Osteocyte (in vitro differentiated cells): ENCODE measurements around the gene GUK1. TPM values are rescaled to one million over a fixed set of nuclear protein-coding genes. Genes with fewer than 3 reads are reported as not detected.

Source experiments
- DNase-seq: peaks from one replicate; pipeline ENCODE4 v3.0.0; 2021; ENCODE audit warnings: mixed read lengths; ENCODE audit not compliant: unreplicated experiment; ENCODE audit errors: extremely low spot score
- H3K27ac Mint-ChIP-seq: one replicate; pipeline ENCODE4 v1.8.0; 2021; ENCODE audit warnings: mild to moderate bottlenecking, mixed read lengths; ENCODE audit not compliant: unreplicated experiment
- H3K27me3 Mint-ChIP-seq: one replicate; pipeline ENCODE4 v1.8.0; 2021; ENCODE audit warnings: mixed read lengths; ENCODE audit not compliant: unreplicated experiment
- H3K36me3 Mint-ChIP-seq: one replicate; pipeline ENCODE4 v1.8.0; 2021; ENCODE audit warnings: mixed read lengths; ENCODE audit not compliant: unreplicated experiment
- H3K4me1 Mint-ChIP-seq: one replicate; pipeline ENCODE4 v1.8.0; 2021; ENCODE audit warnings: mixed read lengths; ENCODE audit not compliant: unreplicated experiment
- H3K4me3 Mint-ChIP-seq: one replicate; pipeline ENCODE4 v1.8.0; 2021; ENCODE audit warnings: mild to moderate bottlenecking, moderate library complexity, mixed read lengths; ENCODE audit not compliant: unreplicated experiment
- H3K9me3 Mint-ChIP-seq: one replicate; pipeline ENCODE4 v1.8.0; 2021; ENCODE audit warnings: mixed read lengths; ENCODE audit not compliant: unreplicated experiment
- total RNA-seq: library from RNA; stranded (reverse); gene quantifications from 2 replicates; pipeline ENCODE4 v1.2.1, GENCODE V29; 2021
- TF ChIP-seq, protein P1 (sequence below): fragments of 200-600 bp; sonication (generic); IDR thresholded peaks from 2 replicates; pipeline ENCODE4 v1.5.0; 2021; ENCODE audit warnings: antibody characterized with exemption, mild to moderate bottlenecking, moderate library complexity

GUK1 gene
- total RNA-seq, 1 donor from 2014 or later, result 166 TPM

- no peak for DNase-seq
- Mint-ChIP-seq H3K36me3 (no peaks in the 10 kb centered on the region), H3K4me3 (no peak overlapping the region), H3K9me3 (no peaks in the 10 kb centered on the region), H3K27ac (peak overlapping the region; percentile 97), H3K4me1 (peaks cover 20% of the 10 kb centered on the region), H3K27me3 (no peaks in the 10 kb centered on the region)
- TF ChIP-seq, protein P1, sequence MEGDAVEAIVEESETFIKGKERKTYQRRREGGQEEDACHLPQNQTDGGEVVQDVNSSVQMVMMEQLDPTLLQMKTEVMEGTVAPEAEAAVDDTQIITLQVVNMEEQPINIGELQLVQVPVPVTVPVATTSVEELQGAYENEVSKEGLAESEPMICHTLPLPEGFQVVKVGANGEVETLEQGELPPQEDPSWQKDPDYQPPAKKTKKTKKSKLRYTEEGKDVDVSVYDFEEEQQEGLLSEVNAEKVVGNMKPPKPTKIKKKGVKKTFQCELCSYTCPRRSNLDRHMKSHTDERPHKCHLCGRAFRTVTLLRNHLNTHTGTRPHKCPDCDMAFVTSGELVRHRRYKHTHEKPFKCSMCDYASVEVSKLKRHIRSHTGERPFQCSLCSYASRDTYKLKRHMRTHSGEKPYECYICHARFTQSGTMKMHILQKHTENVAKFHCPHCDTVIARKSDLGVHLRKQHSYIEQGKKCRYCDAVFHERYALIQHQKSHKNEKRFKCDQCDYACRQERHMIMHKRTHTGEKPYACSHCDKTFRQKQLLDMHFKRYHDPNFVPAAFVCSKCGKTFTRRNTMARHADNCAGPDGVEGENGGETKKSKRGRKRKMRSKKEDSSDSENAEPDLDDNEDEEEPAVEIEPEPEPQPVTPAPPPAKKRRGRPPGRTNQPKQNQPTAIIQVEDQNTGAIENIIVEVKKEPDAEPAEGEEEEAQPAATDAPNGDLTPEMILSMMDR, result no peak
Measured at GRCh38 chr1:228163776-228164519, 23.9 kb downstream of the GUK1 start.

DNA sequence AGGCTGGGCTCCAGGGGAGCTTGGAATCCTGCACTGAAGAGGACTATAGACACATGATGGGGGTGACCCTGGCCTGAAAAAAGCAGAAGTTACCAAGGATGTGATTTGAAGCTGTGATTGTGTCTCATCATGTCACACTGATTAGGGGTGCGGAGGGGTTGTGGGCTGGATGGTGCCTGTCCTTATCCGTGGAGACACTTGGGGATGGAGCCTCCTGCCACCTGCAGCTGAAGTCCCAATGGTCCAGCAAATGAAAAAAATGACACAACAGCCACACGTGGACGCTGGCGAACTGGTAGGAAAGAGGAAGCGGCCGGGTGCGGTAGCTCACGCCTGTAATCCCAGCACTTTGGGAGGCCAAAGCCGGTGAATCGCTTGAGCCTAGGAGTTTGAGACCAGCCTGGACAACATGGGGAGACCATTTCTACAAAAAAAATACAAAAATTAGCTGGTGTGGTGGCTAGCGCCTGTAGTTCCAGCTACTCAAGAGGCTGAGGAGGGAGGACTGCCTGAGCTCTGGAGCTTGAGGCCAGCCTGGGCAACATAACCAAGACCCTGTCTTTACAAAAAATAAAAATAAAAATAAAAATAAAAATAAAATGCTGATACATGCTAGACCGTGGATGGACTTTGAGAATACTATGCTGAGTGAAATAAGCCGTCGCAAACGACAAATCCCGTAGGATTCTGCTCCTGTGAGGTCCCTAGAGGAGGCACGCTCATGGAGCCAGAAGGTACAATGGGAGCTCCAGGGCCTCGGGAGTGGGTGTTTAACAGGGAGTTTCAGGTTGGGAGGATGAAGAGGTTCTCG is 24.7 kb downstream of the GUK1 start:
- H3K36me3 Mint-ChIP-seq, result no peaks in the 10 kb centered on the region
- peak overlapping the region; percentile 97 for H3K27ac Mint-ChIP-seq
- TF ChIP-seq, protein P1, result no peak
- peak overlapping the region; percentile 92 for H3K4me3 Mint-ChIP-seq
- H3K4me1 Mint-ChIP-seq, result peaks cover 22% of the 10 kb centered on the region
- no peaks in the 10 kb centered on the region for H3K27me3 Mint-ChIP-seq
- DNase-seq, result no peak
- H3K9me3 Mint-ChIP-seq, result no peaks in the 10 kb centered on the region

DNA sequence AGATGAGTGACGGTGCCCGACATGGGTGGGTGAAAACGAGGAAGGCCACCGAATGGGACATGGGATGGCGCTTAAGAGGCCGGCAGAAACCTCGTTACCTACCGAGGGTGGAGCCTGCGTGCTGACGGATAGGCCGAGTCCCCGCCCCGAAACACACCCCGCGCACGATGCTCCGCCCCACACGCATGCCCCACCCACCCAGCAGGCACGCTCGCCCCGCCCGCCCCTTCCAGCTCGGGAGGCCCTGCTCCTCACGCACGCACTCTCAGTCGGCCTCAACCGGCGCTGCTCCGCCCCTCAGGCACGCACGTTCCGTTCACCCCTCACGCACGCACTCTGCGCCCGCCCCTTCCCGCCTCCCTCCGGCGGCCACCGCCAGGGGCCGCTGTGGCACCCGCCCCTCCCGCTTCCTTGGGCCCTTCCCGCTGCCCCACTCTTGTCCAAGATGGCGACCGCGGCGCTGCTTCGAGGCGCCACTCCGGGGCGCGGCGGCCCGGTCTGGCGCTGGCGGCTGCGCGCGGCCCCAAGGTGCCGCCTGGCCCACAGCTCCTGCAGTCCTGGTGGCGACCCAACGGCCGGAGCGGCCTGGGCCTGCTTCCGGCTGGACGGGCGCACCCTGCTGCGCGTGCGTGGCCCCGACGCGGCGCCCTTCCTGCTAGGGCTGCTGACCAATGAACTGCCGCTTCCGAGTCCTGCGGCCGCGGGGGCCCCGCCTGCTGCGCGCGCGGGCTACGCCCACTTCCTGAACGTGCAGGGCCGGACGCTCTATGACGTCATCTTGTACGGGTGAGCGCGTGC is 25.5 kb downstream of the GUK1 start, which contains the start of gene IBA57:
TSS of gene IBA57 (plus strand) at position 433 of the 798 bp plus-strand sequence. CDS start at position 446, 13 bp downstream.
- no peaks in the 10 kb centered on the region for H3K27me3 Mint-ChIP-seq
- H3K27ac Mint-ChIP-seq, result peak within 1 kb of the TSS; percentile 97
- H3K4me3 Mint-ChIP-seq, result peak within 1 kb of the TSS; percentile 92
- peak; percentile 100 for DNase-seq
- no peaks in the 10 kb centered on the region for H3K9me3 Mint-ChIP-seq
- H3K4me1 Mint-ChIP-seq, result peaks cover 22% of the 10 kb centered on the region
- no peaks in the 10 kb centered on the region for H3K36me3 Mint-ChIP-seq
- TF ChIP-seq, protein P1, result peak; percentile 94

DNA sequence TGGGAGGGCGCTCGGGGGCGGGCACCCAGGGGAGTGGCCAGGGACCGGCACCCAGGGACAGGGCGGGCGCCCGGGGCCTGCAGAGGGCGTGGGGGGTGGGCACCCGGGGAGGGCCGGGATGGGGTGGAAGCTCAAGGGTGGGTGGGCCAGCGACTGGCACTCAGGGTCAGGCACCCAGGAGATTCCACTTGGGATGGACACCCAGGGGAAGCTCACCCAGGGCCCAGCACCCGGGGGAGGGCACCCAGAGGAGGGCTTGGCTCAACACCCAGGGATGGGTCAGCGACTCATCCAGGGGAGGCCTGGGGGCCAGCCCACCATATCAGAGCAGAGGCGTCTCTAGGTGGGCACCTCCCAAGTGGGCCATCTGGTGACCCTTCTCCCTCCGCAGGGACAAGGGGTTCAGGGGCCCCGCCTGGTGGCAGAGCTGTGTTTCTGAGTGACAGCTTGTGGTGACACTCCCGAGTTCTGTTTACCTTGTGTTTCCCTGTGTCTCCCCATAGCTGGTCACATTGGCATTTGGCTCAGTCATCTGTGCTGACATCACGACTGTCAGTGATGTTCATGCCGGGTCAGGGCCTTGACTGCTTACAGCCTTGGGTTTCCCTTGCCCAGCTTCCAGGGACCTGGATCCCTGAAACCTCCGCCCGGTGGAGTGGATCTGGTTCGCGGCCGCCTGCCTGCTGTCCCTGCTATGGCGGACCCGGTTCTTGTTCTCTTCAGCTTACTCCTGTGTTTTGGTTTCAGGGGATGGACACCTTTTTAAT is 26.3 kb downstream of the GUK1 start:
- Mint-ChIP-seq H3K36me3 (no peaks in the 10 kb centered on the region), H3K9me3 (no peaks in the 10 kb centered on the region), H3K4me1 (peaks cover 22% of the 10 kb centered on the region), H3K4me3 (peak overlapping the region; percentile 71), H3K27ac (peak overlapping the region; percentile 90), H3K27me3 (no peaks in the 10 kb centered on the region)
- no peak for DNase-seq
- TF ChIP-seq, protein P1, result peak; percentile 23
